HG03469 (cell line): ENCODE measurements around the gene PRKCE.

Source experiments
- ATAC-seq: cut with Tn5 transposase; IDR thresholded peaks from one replicate; pipeline ENCODE4 v1.9.1; 2021; ENCODE audit warnings: mild to moderate bottlenecking, moderate library complexity, moderate number of reproducible peaks; ENCODE audit not compliant: unreplicated experiment

The PRKCE gene

GRCh38 chr2:45748239-45748638 is 96.8 kb downstream of the PRKCE start:
- no peak for ATAC-seq

- no peak for ATAC-seq
Observed at GRCh38 chr2:45750001-45750400, 98.5 kb downstream of the PRKCE start.

- no peak for ATAC-seq
Observed at GRCh38 chr2:45750484-45750883, 99.0 kb downstream of the PRKCE start.

- ATAC-seq: no peak
Observed at GRCh38 chr2:45753381-45753780, 101.9 kb downstream of the PRKCE start.

- ATAC-seq: no peak
Observed at GRCh38 chr2:45754131-45755010, 102.9 kb downstream of the PRKCE start.

GRCh38 chr2:45755585-45756335 is 104.3 kb downstream of the PRKCE start:
- ATAC-seq: no peak

GRCh38 chr2:45758018-45758417 is 106.5 kb downstream of the PRKCE start:
- no peak for ATAC-seq

- no peak for ATAC-seq
Observed at GRCh38 chr2:45759310-45759851, 107.9 kb downstream of the PRKCE start.

GRCh38 chr2:45761635-45762034 is 110.2 kb downstream of the PRKCE start:
- ATAC-seq: no peak

- no peak for ATAC-seq
Observed at GRCh38 chr2:45763255-45763654, 111.8 kb downstream of the PRKCE start.

GRCh38 chr2:45763797-45764196 is 112.3 kb downstream of the PRKCE start:
- no peak for ATAC-seq

- no peak for ATAC-seq
Observed at GRCh38 chr2:45765007-45765727, 113.7 kb downstream of the PRKCE start.

- ATAC-seq: no peak
Observed at GRCh38 chr2:45765728-45766254, 114.3 kb downstream of the PRKCE start.

- ATAC-seq: no peak
Observed at GRCh38 chr2:45768208-45768607, 116.7 kb downstream of the PRKCE start.

GRCh38 chr2:45769056-45769455 is 117.6 kb downstream of the PRKCE start:
- no peak for ATAC-seq

- ATAC-seq: no peak
Observed at GRCh38 chr2:45769854-45770576, 118.5 kb downstream of the PRKCE start.

- no peak for ATAC-seq
Observed at GRCh38 chr2:45770811-45771210, 119.3 kb downstream of the PRKCE start.

GRCh38 chr2:45771261-45771660 is 119.8 kb downstream of the PRKCE start:
- ATAC-seq: no peak

- no peak for ATAC-seq
Observed at GRCh38 chr2:45772038-45772437, 120.6 kb downstream of the PRKCE start.

GRCh38 chr2:45773909-45774308 is 122.4 kb downstream of the PRKCE start:
- no peak for ATAC-seq
